NCI-H1694 treated with DMSO at 0.1 percent for 48 hours (cell line): Measurements from ENCODE around the gene LIF.
"Not testable (repeated sequence)": the region's sequence is repeated elsewhere in the genome, so short reads cannot be mapped to it uniquely, and the experiment has no call there.

Source experiments
- DNase-seq: peaks from one replicate; lab custom pipeline; 2025; lab: John Stamatoyannopoulos, UW

Gene LIF

GRCh38 chr22:30206944-30207343 is 39.6 kb downstream of the LIF start:
- no peak for DNase-seq

GRCh38 chr22:30205281-30206115 is 41.1 kb downstream of the LIF start:
- DNase-seq, result peak; percentile 24

GRCh38 chr22:30204742-30205111 is 41.8 kb downstream of the LIF start:
- peak; percentile 52 for DNase-seq

GRCh38 chr22:30204015-30204741 is 42.4 kb downstream of the LIF start:
- DNase-seq, result no peak

GRCh38 chr22:30202531-30203006 is 44.0 kb downstream of the LIF start:
- no peak for DNase-seq

GRCh38 chr22:30201945-30202344 is 44.6 kb downstream of the LIF start:
- no peak for DNase-seq

- DNase-seq, result not testable (repeated sequence)
Observed at GRCh38 chr22:30200905-30201304, 45.7 kb downstream of the LIF start.

- DNase-seq, result no peak
Observed at GRCh38 chr22:30198921-30199320, 47.6 kb downstream of the LIF start.

- no peak for DNase-seq
Observed at GRCh38 chr22:30198152-30198825, 48.3 kb downstream of the LIF start.

GRCh38 chr22:30197389-30197788 is 49.2 kb downstream of the LIF start:
- no peak for DNase-seq

- DNase-seq, result no peak
Observed at GRCh38 chr22:30196880-30197336, 49.7 kb downstream of the LIF start.

GRCh38 chr22:30196141-30196879 is 50.2 kb downstream of the LIF start:
- no peak for DNase-seq

GRCh38 chr22:30195245-30196140 is 51.1 kb downstream of the LIF start:
- DNase-seq, result no peak

- no peak for DNase-seq
Observed at GRCh38 chr22:30193031-30193775, 53.4 kb downstream of the LIF start.

GRCh38 chr22:30192427-30192826 is 54.1 kb downstream of the LIF start:
- DNase-seq, result no peak

GRCh38 chr22:30191040-30191701 is 55.4 kb downstream of the LIF start:
- no peak for DNase-seq

GRCh38 chr22:30190574-30190973 is 56.0 kb downstream of the LIF start:
- DNase-seq, result no peak
